ENCODE data around the gene ADGRG4. TPM values are rescaled to one million over a fixed set of nuclear protein-coding genes. Genes with fewer than 3 reads are reported as not detected.

ADGRG4 gene
- total RNA-seq, 3 donors from 2014 or later (not counting 1 experiment from before 2014, with no cell fraction given), result not detected

- H3K27me3 Mint-ChIP-seq (ENCODE audit: low read depth in 2 of 2), result peaks cover 0 to 11% of the 10 kb centered on the region in 2 donors
- Histone ChIP-seq H3K36me3 (ENCODE audit: control insufficient read depth, insufficient read depth, low read length) (no peaks in the 10 kb centered on the region), H3K9me3 (ENCODE audit: control insufficient read depth, insufficient read depth, low read length) (no peaks in the 10 kb centered on the region), H3K4me1 (ENCODE audit: control insufficient read depth, insufficient read depth, low read length) (peaks cover 15% of the 10 kb centered on the region), H3K27ac (ENCODE audit: low read length) (no peak overlapping the region), H3K27me3 (ENCODE audit: control insufficient read depth, insufficient read depth, low read length) (no peaks in the 10 kb centered on the region), H3K4me3 (ENCODE audit: low read length) (no peak overlapping the region)
- TF ChIP-seq, protein P1, sequence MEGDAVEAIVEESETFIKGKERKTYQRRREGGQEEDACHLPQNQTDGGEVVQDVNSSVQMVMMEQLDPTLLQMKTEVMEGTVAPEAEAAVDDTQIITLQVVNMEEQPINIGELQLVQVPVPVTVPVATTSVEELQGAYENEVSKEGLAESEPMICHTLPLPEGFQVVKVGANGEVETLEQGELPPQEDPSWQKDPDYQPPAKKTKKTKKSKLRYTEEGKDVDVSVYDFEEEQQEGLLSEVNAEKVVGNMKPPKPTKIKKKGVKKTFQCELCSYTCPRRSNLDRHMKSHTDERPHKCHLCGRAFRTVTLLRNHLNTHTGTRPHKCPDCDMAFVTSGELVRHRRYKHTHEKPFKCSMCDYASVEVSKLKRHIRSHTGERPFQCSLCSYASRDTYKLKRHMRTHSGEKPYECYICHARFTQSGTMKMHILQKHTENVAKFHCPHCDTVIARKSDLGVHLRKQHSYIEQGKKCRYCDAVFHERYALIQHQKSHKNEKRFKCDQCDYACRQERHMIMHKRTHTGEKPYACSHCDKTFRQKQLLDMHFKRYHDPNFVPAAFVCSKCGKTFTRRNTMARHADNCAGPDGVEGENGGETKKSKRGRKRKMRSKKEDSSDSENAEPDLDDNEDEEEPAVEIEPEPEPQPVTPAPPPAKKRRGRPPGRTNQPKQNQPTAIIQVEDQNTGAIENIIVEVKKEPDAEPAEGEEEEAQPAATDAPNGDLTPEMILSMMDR (IDR thresholded peaks at IDR 0.05), result no peak
- H3K9me3 Mint-ChIP-seq, result no peaks in the 10 kb centered on the region
- WGBS (ENCODE audit: insufficient coverage), result 84% methylated on average over 7 of the region's 7 CpGs
- ATAC-seq (no peak), DNase-seq (no peak)
- no peak overlapping the region for H3K27ac Mint-ChIP-seq
- no peaks in the 10 kb centered on the region for H3K36me3 Mint-ChIP-seq
- H3K4me3 Mint-ChIP-seq, result no peak overlapping the region
- intact Hi-C loops (cut with micrococcal nuclease), result no loop called here
- peaks cover 16 to 20% of the 10 kb centered on the region in 2 donors for H3K4me1 Mint-ChIP-seq
These were observed 44.7 kb upstream of the ADGRG4 start for GRCh38 chrX:136256026-136256425.

GRCh38 chrX:136258951-136259350 is 41.8 kb upstream of the ADGRG4 start:
- 100% methylated on average over 1 of the region's 1 CpG for WGBS (ENCODE audit: insufficient coverage)
- ATAC-seq, result no peak
- TF ChIP-seq, protein P1 (IDR thresholded peaks at IDR 0.05), result no peak
- Mint-ChIP-seq H3K4me3 (no peak overlapping the region), H3K27ac (no peak overlapping the region), H3K4me1 (peaks cover 11 to 14% of the 10 kb centered on the region in 2 donors), H3K27me3 (ENCODE audit: low read depth in 2 of 2) (peaks cover 0 to 11% of the 10 kb centered on the region in 2 donors), H3K9me3 (no peaks in the 10 kb centered on the region), H3K36me3 (no peaks in the 10 kb centered on the region)
- H3K4me3 ChIP-seq (ENCODE audit: low read length), result no peak overlapping the region
- H3K36me3 ChIP-seq (ENCODE audit: control insufficient read depth, insufficient read depth, low read length), result no peaks in the 10 kb centered on the region
- H3K9me3 ChIP-seq (ENCODE audit: control insufficient read depth, insufficient read depth, low read length), result no peaks in the 10 kb centered on the region
- no peak overlapping the region for H3K27ac ChIP-seq (ENCODE audit: low read length)
- no peak for DNase-seq
- H3K4me1 ChIP-seq (ENCODE audit: control insufficient read depth, insufficient read depth, low read length), result peaks cover 9% of the 10 kb centered on the region
- intact Hi-C loops (cut with micrococcal nuclease), result no loop called here
- no peaks in the 10 kb centered on the region for H3K27me3 ChIP-seq (ENCODE audit: control insufficient read depth, insufficient read depth, low read length)

- H3K9me3 Mint-ChIP-seq, result no peaks in the 10 kb centered on the region
- H3K27me3 Mint-ChIP-seq (ENCODE audit: low read depth in 2 of 2), result peaks cover 0 to 11% of the 10 kb centered on the region in 2 donors
- DNase-seq, result peak in 1 of 2 donors; percentile 26
- no CpG with 5 or more reads among the region's 4 CpGs for WGBS (ENCODE audit: insufficient coverage)
- Histone ChIP-seq H3K9me3 (ENCODE audit: control insufficient read depth, insufficient read depth, low read length) (no peaks in the 10 kb centered on the region), H3K27ac (ENCODE audit: low read length) (no peak overlapping the region), H3K36me3 (ENCODE audit: control insufficient read depth, insufficient read depth, low read length) (no peaks in the 10 kb centered on the region), H3K4me3 (ENCODE audit: low read length) (no peak overlapping the region), H3K27me3 (ENCODE audit: control insufficient read depth, insufficient read depth, low read length) (no peaks in the 10 kb centered on the region), H3K4me1 (ENCODE audit: control insufficient read depth, insufficient read depth, low read length) (peaks cover 9% of the 10 kb centered on the region)
- TF ChIP-seq, protein P1 (IDR thresholded peaks at IDR 0.05), result no peak
- H3K4me3 Mint-ChIP-seq, result no peak overlapping the region
- intact Hi-C loops (cut with micrococcal nuclease), result no loop called here
- peaks cover 11 to 14% of the 10 kb centered on the region in 2 donors for H3K4me1 Mint-ChIP-seq
- no peak overlapping the region for H3K27ac Mint-ChIP-seq
- peak in 2 of 3 donors; percentile 55 to 57 for ATAC-seq
- H3K36me3 Mint-ChIP-seq, result no peaks in the 10 kb centered on the region
These were observed 41.2 kb upstream of the ADGRG4 start for GRCh38 chrX:136259543-136259942.

- Histone ChIP-seq H3K4me3 (ENCODE audit: low read length) (no peak overlapping the region), H3K9me3 (ENCODE audit: control insufficient read depth, insufficient read depth, low read length) (no peaks in the 10 kb centered on the region), H3K27me3 (ENCODE audit: control insufficient read depth, insufficient read depth, low read length) (no peaks in the 10 kb centered on the region), H3K4me1 (ENCODE audit: control insufficient read depth, insufficient read depth, low read length) (peaks cover 9% of the 10 kb centered on the region), H3K27ac (ENCODE audit: low read length) (no peak overlapping the region), H3K36me3 (ENCODE audit: control insufficient read depth, insufficient read depth, low read length) (no peaks in the 10 kb centered on the region)
- DNase-seq (no peak), ATAC-seq (no peak)
- intact Hi-C loops (cut with micrococcal nuclease), result no loop called here
- H3K4me3 Mint-ChIP-seq, result no peak overlapping the region
- peaks cover 11 to 14% of the 10 kb centered on the region in 2 donors for H3K4me1 Mint-ChIP-seq
- TF ChIP-seq, protein P1 (IDR thresholded peaks at IDR 0.05), result no peak
- H3K27me3 Mint-ChIP-seq (ENCODE audit: low read depth in 2 of 2), result peaks cover 0 to 11% of the 10 kb centered on the region in 2 donors
- H3K9me3 Mint-ChIP-seq, result no peaks in the 10 kb centered on the region
- H3K27ac Mint-ChIP-seq, result no peak overlapping the region
- H3K36me3 Mint-ChIP-seq, result no peaks in the 10 kb centered on the region
These were observed 40.0 kb upstream of the ADGRG4 start for GRCh38 chrX:136260776-136261175.
